ENCODE data around the gene SLC16A7. TPM values are rescaled to one million over a fixed set of nuclear protein-coding genes. Genes with fewer than 3 reads are reported as not detected.

SLC16A7 gene
- total and polyA plus RNA-seq, 4 donors = 3.4 to 22.9 (median 11.4) TPM

DNA sequence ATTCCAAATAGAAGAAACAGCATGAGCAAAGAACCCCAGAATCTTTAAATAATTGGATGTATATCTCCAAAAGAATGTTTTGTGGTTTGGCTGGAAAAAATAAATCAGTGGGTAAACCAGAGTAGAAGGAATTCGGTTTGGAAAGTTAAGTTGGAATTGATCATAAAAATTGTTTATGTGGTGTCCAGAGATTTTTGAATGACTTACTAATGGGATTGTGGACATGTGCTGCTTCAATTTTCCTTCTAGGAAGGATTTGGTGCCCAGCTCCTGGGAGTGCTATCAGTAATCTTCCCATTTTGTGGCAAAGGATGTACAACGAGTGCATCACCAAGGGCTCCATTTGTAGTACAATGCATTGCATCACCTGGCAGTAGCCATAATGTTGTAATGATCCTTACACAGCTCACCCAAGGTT, 224.8 kb downstream of the SLC16A7 start:
- 85 to 91% methylated on average over 2 of the region's 2 CpGs for WGBS, 2 donors
- Histone ChIP-seq H3K9me3 (ENCODE audit: control insufficient read depth in 4 of 4, insufficient read depth in 3 of 4, low read length in 3 of 4) (peaks cover 0 to 4% (median under 1%) of the 10 kb centered on the region in 4 donors), H3K4me3 (no peak overlapping the region), H3K9ac (ENCODE audit: insufficient read depth in 1 of 2, low read length in 2 of 2) (no peak overlapping the region), H3K36me3 (ENCODE audit: control insufficient read depth in 4 of 4, insufficient read depth in 4 of 4, low read length in 4 of 4) (no peaks in the 10 kb centered on the region), H3K4me1 (ENCODE audit: control insufficient read depth in 5 of 5, insufficient read depth in 5 of 5, low read length in 5 of 5) (no peaks in the 10 kb centered on the region), H3K27ac (ENCODE audit: low read depth in 1 of 2, low read length in 1 of 2) (no peak overlapping the region), H3K27me3 (ENCODE audit: control insufficient read depth in 3 of 3, insufficient read depth in 3 of 3, low read length in 2 of 3) (no peaks in the 10 kb centered on the region)
- TF ChIP-seq, protein P1, sequence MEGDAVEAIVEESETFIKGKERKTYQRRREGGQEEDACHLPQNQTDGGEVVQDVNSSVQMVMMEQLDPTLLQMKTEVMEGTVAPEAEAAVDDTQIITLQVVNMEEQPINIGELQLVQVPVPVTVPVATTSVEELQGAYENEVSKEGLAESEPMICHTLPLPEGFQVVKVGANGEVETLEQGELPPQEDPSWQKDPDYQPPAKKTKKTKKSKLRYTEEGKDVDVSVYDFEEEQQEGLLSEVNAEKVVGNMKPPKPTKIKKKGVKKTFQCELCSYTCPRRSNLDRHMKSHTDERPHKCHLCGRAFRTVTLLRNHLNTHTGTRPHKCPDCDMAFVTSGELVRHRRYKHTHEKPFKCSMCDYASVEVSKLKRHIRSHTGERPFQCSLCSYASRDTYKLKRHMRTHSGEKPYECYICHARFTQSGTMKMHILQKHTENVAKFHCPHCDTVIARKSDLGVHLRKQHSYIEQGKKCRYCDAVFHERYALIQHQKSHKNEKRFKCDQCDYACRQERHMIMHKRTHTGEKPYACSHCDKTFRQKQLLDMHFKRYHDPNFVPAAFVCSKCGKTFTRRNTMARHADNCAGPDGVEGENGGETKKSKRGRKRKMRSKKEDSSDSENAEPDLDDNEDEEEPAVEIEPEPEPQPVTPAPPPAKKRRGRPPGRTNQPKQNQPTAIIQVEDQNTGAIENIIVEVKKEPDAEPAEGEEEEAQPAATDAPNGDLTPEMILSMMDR (IDR thresholded peaks at IDR 0.05; ENCODE audit: control extremely low read depth, extremely low read depth) = no peak
- DNase-seq (no peak), ATAC-seq (ENCODE audit: insufficient read depth, low FRiP score) (no peak)

DNA sequence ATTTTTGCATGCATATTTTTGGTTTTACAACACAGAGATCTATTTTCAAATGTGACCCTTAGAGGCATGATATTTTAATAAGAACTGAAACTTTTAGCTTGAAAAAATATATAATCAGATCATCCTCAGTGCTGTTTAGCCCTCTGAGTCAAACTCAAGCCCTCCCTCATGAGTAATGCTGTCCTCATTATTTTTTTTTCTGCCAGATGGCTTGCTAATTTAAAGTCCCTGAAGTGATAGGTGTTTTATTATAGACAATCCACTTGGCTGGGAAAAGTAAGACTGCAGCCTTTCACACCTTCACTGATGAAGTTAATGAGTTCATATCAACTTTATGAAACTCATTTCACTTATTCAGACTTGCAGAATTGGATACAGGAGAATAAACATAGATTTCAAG, 227.7 kb downstream of the SLC16A7 start:
- no peaks in the 10 kb centered on the region for H3K36me3 ChIP-seq (ENCODE audit: control insufficient read depth in 4 of 4, insufficient read depth in 4 of 4, low read length in 4 of 4)
- H3K27me3 ChIP-seq (ENCODE audit: control insufficient read depth in 3 of 3, insufficient read depth in 3 of 3, low read length in 2 of 3) = no peaks in the 10 kb centered on the region
- TF ChIP-seq, protein P1 (IDR thresholded peaks at IDR 0.05; ENCODE audit: control extremely low read depth, extremely low read depth) = no peak
- no peak overlapping the region for H3K9ac ChIP-seq (ENCODE audit: insufficient read depth in 1 of 2, low read length in 2 of 2)
- H3K4me1 ChIP-seq (ENCODE audit: control insufficient read depth in 5 of 5, insufficient read depth in 5 of 5, low read length in 5 of 5) = no peaks in the 10 kb centered on the region
- no peak for DNase-seq
- ATAC-seq (ENCODE audit: insufficient read depth, low FRiP score) = no peak
- H3K27ac ChIP-seq (ENCODE audit: low read depth in 1 of 2, low read length in 1 of 2) = no peak overlapping the region
- H3K4me3 ChIP-seq = no peak overlapping the region
- H3K9me3 ChIP-seq (ENCODE audit: control insufficient read depth in 4 of 4, insufficient read depth in 3 of 4, low read length in 3 of 4) = peaks cover 0 to 3% (median 0%) of the 10 kb centered on the region in 4 donors

DNA sequence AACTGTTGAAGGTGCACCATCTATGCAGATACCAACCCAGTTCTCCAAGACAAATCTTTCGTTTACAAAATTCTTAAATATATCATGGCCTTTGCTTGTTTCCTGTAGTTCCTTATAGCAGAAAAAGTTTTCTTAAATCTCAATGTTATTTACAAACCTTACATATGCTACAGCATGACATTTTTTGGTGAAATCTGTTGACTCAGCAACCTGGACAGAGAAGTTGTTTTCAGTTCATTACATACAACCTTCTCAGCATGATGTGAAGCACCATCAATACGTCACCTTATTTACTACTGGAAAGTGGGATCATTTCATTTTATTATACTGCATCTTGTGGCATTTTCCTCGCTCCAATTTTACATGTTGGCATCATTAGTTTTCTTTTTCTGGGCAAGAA, 231.9 kb downstream of the SLC16A7 start:
- TF ChIP-seq, protein P1 (IDR thresholded peaks at IDR 0.05; ENCODE audit: control extremely low read depth, extremely low read depth) = no peak
- Histone ChIP-seq H3K4me1 (ENCODE audit: control insufficient read depth in 5 of 5, insufficient read depth in 5 of 5, low read length in 5 of 5) (no peaks in the 10 kb centered on the region), H3K4me3 (no peak overlapping the region), H3K27me3 (ENCODE audit: control insufficient read depth in 3 of 3, insufficient read depth in 3 of 3, low read length in 2 of 3) (no peaks in the 10 kb centered on the region), H3K27ac (ENCODE audit: low read depth in 1 of 2, low read length in 1 of 2) (no peak overlapping the region), H3K36me3 (ENCODE audit: control insufficient read depth in 4 of 4, insufficient read depth in 4 of 4, low read length in 4 of 4) (no peaks in the 10 kb centered on the region), H3K9ac (ENCODE audit: insufficient read depth in 1 of 2, low read length in 2 of 2) (no peak overlapping the region), H3K9me3 (ENCODE audit: control insufficient read depth in 4 of 4, insufficient read depth in 3 of 4, low read length in 3 of 4) (peaks cover 0 to 3% (median 0%) of the 10 kb centered on the region in 4 donors)
- ATAC-seq (ENCODE audit: insufficient read depth, low FRiP score) (no peak), DNase-seq (no peak)
- 83 to 90% methylated on average over 3 of the region's 3 CpGs for WGBS, 2 donors

DNA sequence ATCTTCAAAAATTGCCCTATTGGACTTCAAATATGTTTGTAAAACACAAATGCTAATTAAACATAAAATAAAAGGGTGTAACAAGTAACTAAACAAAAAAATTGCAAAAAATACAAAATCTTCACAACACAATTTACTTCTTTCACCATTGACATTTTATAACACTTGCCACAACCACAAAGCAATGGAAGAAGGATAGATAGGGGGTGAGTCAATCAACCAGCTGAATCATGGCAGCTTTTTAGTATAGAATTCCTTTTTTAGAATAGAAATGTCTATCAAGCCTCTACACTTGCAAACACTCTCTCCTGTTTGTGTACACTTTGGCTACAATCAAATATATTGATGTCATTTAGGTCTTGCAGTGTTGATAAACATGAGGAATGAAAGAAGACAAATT, 232.7 kb downstream of the SLC16A7 start:
- H3K9me3 ChIP-seq (ENCODE audit: control insufficient read depth in 4 of 4, insufficient read depth in 3 of 4, low read length in 3 of 4) = peaks cover 0 to 3% (median 0%) of the 10 kb centered on the region in 4 donors
- no peaks in the 10 kb centered on the region for H3K4me1 ChIP-seq (ENCODE audit: control insufficient read depth in 5 of 5, insufficient read depth in 5 of 5, low read length in 5 of 5)
- H3K36me3 ChIP-seq (ENCODE audit: control insufficient read depth in 4 of 4, insufficient read depth in 4 of 4, low read length in 4 of 4) = no peaks in the 10 kb centered on the region
- no peak for DNase-seq
- no peak for ATAC-seq (ENCODE audit: insufficient read depth, low FRiP score)
- TF ChIP-seq, protein P1 (IDR thresholded peaks at IDR 0.05; ENCODE audit: control extremely low read depth, extremely low read depth) = no peak
- no peak overlapping the region for H3K4me3 ChIP-seq
- H3K27me3 ChIP-seq (ENCODE audit: control insufficient read depth in 3 of 3, insufficient read depth in 3 of 3, low read length in 2 of 3) = no peaks in the 10 kb centered on the region
- H3K9ac ChIP-seq (ENCODE audit: insufficient read depth in 1 of 2, low read length in 2 of 2) = no peak overlapping the region
- H3K27ac ChIP-seq (ENCODE audit: low read depth in 1 of 2, low read length in 1 of 2) = no peak overlapping the region
